ENCODE results near the gene KCND2.
"Not testable (repeated sequence)": the region's sequence is repeated elsewhere in the genome, so short reads cannot be mapped to it uniquely, and the experiment has no call there.

Gene KCND2

GRCh38 chr7:120588862-120589261 is 315.9 kb downstream of the KCND2 start:
- no peak for DNase-seq

- no peak for DNase-seq
These were observed 327.6 kb downstream of the KCND2 start for GRCh38 chr7:120600607-120601006.

- DNase-seq = no peak
These were observed 330.4 kb downstream of the KCND2 start for GRCh38 chr7:120603366-120603765.

GRCh38 chr7:120609136-120609753 is 336.3 kb downstream of the KCND2 start:
- no peak for DNase-seq

GRCh38 chr7:120611975-120612374 is 339.0 kb downstream of the KCND2 start:
- no peak for DNase-seq

- no peak for DNase-seq
These were observed 342.7 kb downstream of the KCND2 start for GRCh38 chr7:120615703-120616102.

GRCh38 chr7:120617275-120617674 is 344.3 kb downstream of the KCND2 start:
- no peak for DNase-seq

GRCh38 chr7:120628251-120628650 is 355.3 kb downstream of the KCND2 start:
- DNase-seq = no peak

- DNase-seq = no peak
These were observed 366.9 kb downstream of the KCND2 start for GRCh38 chr7:120639884-120640283.

GRCh38 chr7:120645966-120646365 is 373.0 kb downstream of the KCND2 start:
- DNase-seq = no peak

- DNase-seq = no peak
These were observed 381.3 kb downstream of the KCND2 start for GRCh38 chr7:120654241-120654640.

GRCh38 chr7:120658516-120658915 is 385.5 kb downstream of the KCND2 start:
- no peak for DNase-seq

- no peak for DNase-seq
These were observed 389.3 kb downstream of the KCND2 start for GRCh38 chr7:120662291-120662690.

- DNase-seq = no peak
These were observed 392.1 kb downstream of the KCND2 start for GRCh38 chr7:120665068-120665467.

GRCh38 chr7:120675076-120675475 is 402.1 kb downstream of the KCND2 start:
- no peak for DNase-seq

GRCh38 chr7:120677535-120677934 is 404.6 kb downstream of the KCND2 start:
- no peak for DNase-seq

GRCh38 chr7:120680985-120681384 is 408.0 kb downstream of the KCND2 start:
- no peak for DNase-seq

- no peak for DNase-seq
These were observed 411.5 kb downstream of the KCND2 start for GRCh38 chr7:120684463-120684862.

GRCh38 chr7:120691915-120692314 is 418.9 kb downstream of the KCND2 start:
- no peak for DNase-seq

GRCh38 chr7:120695848-120696247 is 422.9 kb downstream of the KCND2 start:
- no peak for DNase-seq

- no peak for DNase-seq
These were observed 427.8 kb downstream of the KCND2 start for GRCh38 chr7:120700796-120701195.

GRCh38 chr7:120702408-120702807 is 429.4 kb downstream of the KCND2 start:
- DNase-seq = not testable (repeated sequence)

GRCh38 chr7:120703585-120704240 is 430.7 kb downstream of the KCND2 start:
- DNase-seq = no peak

- DNase-seq = no peak
These were observed 436.4 kb downstream of the KCND2 start for GRCh38 chr7:120709252-120709971.
